ENCODE results near the gene GPR3.

- TF ChIP-seq CTCF (IDR thresholded peaks at IDR 0.05): no peak
- no peak for TF ChIP-seq POLR2A (IDR thresholded peaks at IDR 0.05; ENCODE audit: low read depth)
- TF ChIP-seq EP300 (IDR thresholded peaks at IDR 0.05): no peak
These were observed 40.8 kb upstream of the GPR3 start for GRCh38 chr1:27351541-27352107.

All from esophagus muscularis mucosa (tissue), 4 donors.